Measurements from ENCODE around the gene TLL1. TPM values are rescaled to one million over a fixed set of nuclear protein-coding genes. Genes with fewer than 3 reads are reported as not detected.

TLL1 gene
- total and polyA plus RNA-seq, 8 donors = 1.4 to 7.7 (median 3.9) TPM

DNA sequence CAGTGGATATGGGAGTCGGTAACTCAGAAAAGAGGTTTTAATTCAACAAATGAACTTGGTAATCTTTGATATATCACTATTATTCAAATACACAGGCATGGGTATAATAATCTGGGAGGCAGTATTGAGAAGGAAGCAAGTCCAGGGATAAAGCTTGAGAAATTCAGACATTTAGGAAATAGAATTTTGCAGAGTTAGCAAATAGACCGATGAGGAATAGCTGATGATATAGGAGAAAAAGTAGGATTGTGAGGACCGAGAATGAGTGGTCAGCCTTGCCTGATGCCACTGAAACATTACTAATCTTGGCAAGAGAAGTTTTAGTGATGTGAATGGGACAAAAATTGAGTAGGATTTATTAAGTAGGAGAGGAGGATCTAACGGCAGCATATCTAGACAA is 71.9 kb downstream of the TLL1 start:
- Histone ChIP-seq H3K4me3 (no peak overlapping the region), H3K9me3 (peaks cover 0 to 11% of the 10 kb centered on the region in 2 donors), H3K27me3 (no peaks in the 10 kb centered on the region), H3K27ac (no peak overlapping the region), H3K4me1 (no peaks in the 10 kb centered on the region), H3K36me3 (no peaks in the 10 kb centered on the region)
- no peak for DNase-seq
- no peak for TF ChIP-seq CTCF (IDR thresholded peaks at IDR 0.05)
- intact Hi-C loops (cut with DNase I) = no loop called here
- no peak for ATAC-seq

DNA sequence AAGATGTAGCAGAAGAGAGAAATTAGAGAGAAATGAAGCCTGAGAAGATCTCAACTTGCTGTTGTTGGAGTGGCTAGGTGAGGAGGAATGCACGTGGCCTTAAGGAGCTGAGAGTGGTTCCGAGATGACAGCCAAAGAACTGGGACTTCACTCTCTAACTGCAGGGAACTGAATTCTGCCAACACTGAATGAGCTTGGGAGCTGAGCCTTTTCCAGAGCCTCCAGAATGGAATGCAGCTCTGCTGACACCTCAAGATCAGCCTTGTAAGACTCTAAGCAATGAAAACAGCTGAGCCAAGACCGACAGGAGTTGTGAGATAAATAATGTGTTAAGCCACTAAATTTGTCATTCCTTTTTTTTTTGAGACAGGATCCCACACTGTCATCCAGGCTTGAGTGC is 73.0 kb downstream of the TLL1 start:
- no peak for DNase-seq
- H3K4me3 ChIP-seq = no peak overlapping the region
- ATAC-seq = peak; percentile 33
- no peak for TF ChIP-seq CTCF (IDR thresholded peaks at IDR 0.05)
- no peaks in the 10 kb centered on the region for H3K27me3 ChIP-seq
- no peaks in the 10 kb centered on the region for H3K36me3 ChIP-seq
- H3K4me1 ChIP-seq = no peaks in the 10 kb centered on the region
- no peak overlapping the region for H3K27ac ChIP-seq
- intact Hi-C loops (cut with DNase I) = no loop called here
- H3K9me3 ChIP-seq = peaks cover 0 to 12% of the 10 kb centered on the region in 2 donors

DNA sequence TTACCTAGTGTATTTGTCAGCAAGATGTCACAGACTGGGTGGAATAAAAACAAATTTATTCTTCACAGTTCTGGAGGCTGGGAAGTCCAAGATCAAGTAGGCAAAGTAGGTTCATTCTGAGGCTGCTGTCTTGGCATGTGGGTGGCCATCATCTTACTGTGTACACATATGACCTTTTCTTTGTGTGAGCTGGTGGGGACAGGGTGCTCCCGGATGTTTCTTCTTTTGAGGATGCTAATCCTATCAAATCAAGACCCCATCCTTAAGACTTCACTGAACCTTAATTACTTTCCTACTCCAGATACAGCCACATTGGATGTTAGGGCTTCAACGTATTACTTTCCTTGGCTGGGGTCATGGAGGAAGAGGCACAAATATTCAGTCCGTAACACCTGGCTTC is 74.0 kb downstream of the TLL1 start:
- Histone ChIP-seq H3K4me3 (no peak overlapping the region), H3K27ac (no peak overlapping the region), H3K4me1 (no peaks in the 10 kb centered on the region), H3K27me3 (no peaks in the 10 kb centered on the region), H3K9me3 (peaks cover 0 to 12% of the 10 kb centered on the region in 2 donors), H3K36me3 (no peaks in the 10 kb centered on the region)
- intact Hi-C loops (cut with DNase I) = no loop called here
- DNase-seq (no peak), ATAC-seq (no peak)
- no peak for TF ChIP-seq CTCF (IDR thresholded peaks at IDR 0.05)

DNA sequence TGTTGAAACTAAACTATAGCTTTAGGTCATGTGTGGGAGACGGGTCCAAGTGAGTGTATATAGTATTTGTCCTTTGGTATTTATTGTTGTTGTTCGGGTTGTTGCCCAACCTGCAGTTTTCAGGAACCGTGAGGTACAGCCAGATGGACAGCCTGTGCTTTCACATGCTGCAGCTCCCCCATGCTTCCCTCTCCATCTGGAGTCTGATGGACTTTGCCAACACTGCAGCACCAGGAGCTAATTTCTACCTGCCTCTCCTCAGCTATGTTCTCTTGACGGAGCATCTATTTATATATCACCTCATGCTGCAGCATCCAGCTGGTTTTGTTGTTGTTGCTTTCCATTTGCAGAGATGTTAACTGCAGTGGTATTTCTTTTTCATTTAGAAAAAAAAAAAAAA is 80.1 kb downstream of the TLL1 start:
- no peaks in the 10 kb centered on the region for H3K36me3 ChIP-seq
- peaks cover 0 to 39% of the 10 kb centered on the region in 2 donors for H3K9me3 ChIP-seq
- no peaks in the 10 kb centered on the region for H3K4me1 ChIP-seq
- no peak overlapping the region for H3K4me3 ChIP-seq
- no peak for TF ChIP-seq CTCF (IDR thresholded peaks at IDR 0.05)
- ATAC-seq = no peak
- DNase-seq = no peak
- H3K27me3 ChIP-seq = no peaks in the 10 kb centered on the region
- intact Hi-C loops (cut with DNase I) = no loop called here
- no peak overlapping the region for H3K27ac ChIP-seq

GRCh38 chr4:165963621-165964020 is 90.6 kb downstream of the TLL1 start:
- Histone ChIP-seq H3K36me3 (no peaks in the 10 kb centered on the region), H3K27ac (no peak overlapping the region), H3K9me3 (peaks cover 0 to 21% of the 10 kb centered on the region in 2 donors), H3K4me1 (no peaks in the 10 kb centered on the region), H3K27me3 (no peaks in the 10 kb centered on the region), H3K4me3 (no peak overlapping the region)
- no peak for TF ChIP-seq CTCF (IDR thresholded peaks at IDR 0.05)
- ATAC-seq = no peak
- DNase-seq = no peak
- intact Hi-C loops (cut with DNase I) = no loop called here

Data from left lung (tissue), 10 donors.